GM21528 (cell line): ENCODE measurements around the gene RPS19BP1.
"Not testable (repeated sequence)": the region's sequence is repeated elsewhere in the genome, so short reads cannot be mapped to it uniquely, and the experiment has no call there.

Experiments used
- ATAC-seq: cut with Tn5 transposase; IDR thresholded peaks from one replicate; pipeline ENCODE4 v1.9.1; 2021; ENCODE audit warnings: mild to moderate bottlenecking, moderate library complexity; ENCODE audit not compliant: unreplicated experiment, low FRiP score

Gene RPS19BP1

GRCh38 chr22:39529487-39529851, 3.1 kb downstream of the RPS19BP1 start:
- no peak for ATAC-seq

GRCh38 chr22:39528681-39529486, 3.7 kb downstream of the RPS19BP1 start:
- peak; percentile 31 for ATAC-seq

- no peak for ATAC-seq
Measured at GRCh38 chr22:39528080-39528661, 4.4 kb downstream of the RPS19BP1 start.

GRCh38 chr22:39527481-39527961, 5.0 kb downstream of the RPS19BP1 start:
- ATAC-seq: no peak

- ATAC-seq: no peak
Measured at GRCh38 chr22:39526736-39527171, 5.8 kb downstream of the RPS19BP1 start.

- no peak for ATAC-seq
Measured at GRCh38 chr22:39525658-39525975, 6.9 kb downstream of the RPS19BP1 start.

- ATAC-seq: no peak
Measured at GRCh38 chr22:39524753-39525657, 7.5 kb downstream of the RPS19BP1 start.

GRCh38 chr22:39524089-39524752, 8.3 kb downstream of the RPS19BP1 start:
- no peak for ATAC-seq

- ATAC-seq: no peak
Measured at GRCh38 chr22:39522567-39523300, 9.8 kb downstream of the RPS19BP1 start.

GRCh38 chr22:39522091-39522490, 10.5 kb downstream of the RPS19BP1 start:
- ATAC-seq: not testable (repeated sequence)

GRCh38 chr22:39521106-39521885, 11.3 kb downstream of the RPS19BP1 start:
- not testable (repeated sequence) for ATAC-seq

- peak; percentile 53 for ATAC-seq
Measured at GRCh38 chr22:39520226-39521105, 12.1 kb downstream of the RPS19BP1 start, which contains the start of gene ATF4. ATF4 (plus strand) TSS chr22:39520562; CDS start chr22:39521446, 884 bp downstream.

GRCh38 chr22:39519681-39520225, 12.8 kb downstream of the RPS19BP1 start:
- peak; percentile 74 for ATAC-seq

- no peak for ATAC-seq
Measured at GRCh38 chr22:39518996-39519680, 13.4 kb downstream of the RPS19BP1 start.

- no peak for ATAC-seq
Measured at GRCh38 chr22:39518144-39518786, 14.3 kb downstream of the RPS19BP1 start.

GRCh38 chr22:39517470-39517869, 15.1 kb downstream of the RPS19BP1 start:
- ATAC-seq: no peak
